RPMI8226 (cell line): Measurements from ENCODE around the gene F8.
"Not testable (repeated sequence)": the region's sequence is repeated elsewhere in the genome, so short reads cannot be mapped to it uniquely, and the experiment has no call there.

Experiments used
- DNase-seq: peaks from one replicate; pipeline ENCODE4 v3.0.0-alpha.2; 2015

The F8 gene

DNA sequence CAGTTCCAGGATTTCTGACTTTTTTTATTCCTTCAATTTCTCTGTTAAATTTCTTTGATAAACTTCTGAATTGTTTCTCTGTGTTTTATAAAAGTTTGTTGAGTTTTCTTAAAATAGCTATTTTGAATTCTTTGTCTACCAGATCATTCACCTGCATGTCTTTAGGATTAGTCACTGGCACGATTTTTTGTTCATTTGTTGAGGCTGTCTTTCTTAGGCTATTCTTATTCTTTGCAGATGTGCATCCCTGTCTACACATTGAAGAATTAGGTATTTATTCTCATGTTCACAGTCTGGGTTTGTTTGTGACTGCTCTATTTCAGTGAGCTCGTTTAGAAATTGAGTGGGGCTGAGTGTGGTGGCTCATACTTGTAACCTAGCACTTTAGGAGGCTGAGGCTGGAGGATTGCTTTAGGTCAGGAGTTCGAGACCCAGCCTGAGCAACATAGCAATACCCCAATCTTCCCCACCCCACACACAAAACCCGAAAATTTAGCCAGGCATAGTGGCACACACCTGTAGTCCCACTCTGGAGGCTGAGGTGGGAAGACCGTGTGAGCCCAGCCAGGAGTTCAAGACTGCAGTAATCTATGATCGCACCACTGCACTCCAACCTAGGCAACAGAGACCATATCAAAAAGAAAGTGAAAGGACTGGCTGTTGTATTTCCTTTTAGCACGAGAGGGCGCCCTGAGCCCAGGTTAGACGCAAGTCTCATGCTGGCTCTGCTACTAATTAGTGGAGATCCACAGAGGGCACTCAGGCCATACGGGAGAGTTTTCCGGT lies 42.0 kb downstream of the F8 start:
- peak; percentile 79 for DNase-seq

- no peak for DNase-seq
Observed at GRCh38 chrX:154979629-154980028, 42.9 kb downstream of the F8 start.

- no peak for DNase-seq
Observed at GRCh38 chrX:154968353-154968752, 54.2 kb downstream of the F8 start.

- DNase-seq: no peak
Observed at GRCh38 chrX:154967603-154968002, 54.9 kb downstream of the F8 start.

DNA sequence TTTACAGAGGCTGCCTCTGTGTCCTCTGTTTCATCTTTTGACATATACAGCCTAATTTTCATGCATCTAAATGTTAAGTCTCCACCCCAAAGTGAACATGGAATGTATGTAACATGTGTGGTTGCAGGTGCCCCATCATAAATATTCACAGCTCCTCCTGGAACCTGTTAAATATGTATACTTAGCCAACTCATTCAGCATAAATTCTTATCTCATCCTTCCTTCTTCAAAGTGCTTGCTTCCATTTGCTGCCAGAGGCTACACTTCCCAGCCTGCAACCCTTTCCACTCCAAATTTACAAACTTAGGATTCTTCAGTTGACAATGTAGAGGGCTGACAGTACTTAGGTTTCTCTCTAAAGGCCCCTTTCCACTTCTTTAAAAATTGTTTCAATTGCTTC lies 60.6 kb downstream of the F8 start:
- DNase-seq: no peak

- not testable (repeated sequence) for DNase-seq
Observed at GRCh38 chrX:154955799-154956198, 66.7 kb downstream of the F8 start.

DNA sequence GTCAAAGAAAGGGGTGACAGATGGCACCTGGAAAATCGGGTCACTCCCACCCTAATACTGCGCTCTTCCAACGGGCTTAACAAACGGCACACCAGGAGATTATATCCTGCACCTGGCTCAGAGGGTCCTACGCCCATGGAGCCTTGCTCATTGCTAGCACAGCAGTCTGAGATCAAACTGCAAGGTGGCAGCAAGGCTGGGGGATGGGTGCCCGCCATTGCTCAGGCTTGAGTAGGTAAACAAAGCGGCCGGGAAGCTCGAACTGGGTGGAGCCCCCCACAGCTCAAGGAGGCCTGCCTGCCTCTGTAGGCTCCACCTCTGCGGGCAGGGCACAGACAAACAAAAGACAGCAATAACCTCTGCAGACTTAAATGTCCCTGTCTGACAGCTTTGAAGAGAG lies 83.3 kb downstream of the F8 start:
- not testable (repeated sequence) for DNase-seq

GRCh38 chrX:154924771-154925170 lies 97.8 kb downstream of the F8 start:
- DNase-seq: not testable (repeated sequence)

- DNase-seq: peak; percentile 39
Observed at GRCh38 chrX:154918060-154918483, 104.5 kb downstream of the F8 start.

- no peak for DNase-seq
Observed at GRCh38 chrX:154914052-154914451, 108.5 kb downstream of the F8 start.

DNA sequence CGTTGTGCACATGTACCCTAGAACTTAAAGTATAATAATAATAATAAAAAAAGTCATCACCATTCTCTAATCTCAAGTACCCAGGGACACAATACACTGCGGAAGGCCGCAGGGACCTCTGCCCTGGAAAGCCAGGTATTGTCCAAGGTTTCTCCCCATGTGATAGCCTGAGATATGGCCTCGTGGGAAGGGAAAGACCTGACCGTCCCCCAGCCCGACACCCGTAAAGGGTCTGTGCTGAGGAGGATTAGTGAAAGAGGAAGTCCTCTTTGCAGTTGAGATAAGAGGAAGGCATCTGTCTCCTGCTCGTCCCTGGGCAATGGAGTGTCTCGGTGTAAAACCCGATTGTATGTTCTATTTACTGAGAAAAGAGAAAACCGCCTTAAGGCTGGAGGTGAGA lies 112.0 kb downstream of the F8 start:
- not testable (repeated sequence) for DNase-seq

- not testable (repeated sequence) for DNase-seq
Observed at GRCh38 chrX:154910048-154910447, 112.5 kb downstream of the F8 start.

DNA sequence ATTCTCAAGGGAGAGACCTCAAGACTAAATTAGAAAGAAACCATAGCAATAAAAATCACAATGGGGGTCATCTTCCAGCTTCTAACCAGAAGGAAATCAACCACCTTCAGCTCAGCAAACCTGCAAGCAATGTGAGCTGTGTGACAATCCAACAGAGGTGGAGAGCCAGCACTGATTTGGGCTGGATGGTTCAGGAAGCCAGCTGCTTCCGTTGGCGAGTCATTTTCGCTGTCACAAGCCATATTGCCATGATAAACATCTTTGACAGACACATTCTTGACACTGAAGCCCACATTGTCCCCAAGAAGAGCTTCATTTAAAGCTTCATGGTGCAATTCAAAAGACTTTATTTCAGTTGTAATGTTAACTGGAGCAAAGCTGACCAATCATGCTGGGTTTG lies 113.7 kb downstream of the F8 start:
- peak; percentile 18 for DNase-seq

GRCh38 chrX:154902408-154902807 lies 120.1 kb downstream of the F8 start:
- no peak for DNase-seq

- no peak for DNase-seq
Observed at GRCh38 chrX:154900323-154900722, 122.2 kb downstream of the F8 start.

DNA sequence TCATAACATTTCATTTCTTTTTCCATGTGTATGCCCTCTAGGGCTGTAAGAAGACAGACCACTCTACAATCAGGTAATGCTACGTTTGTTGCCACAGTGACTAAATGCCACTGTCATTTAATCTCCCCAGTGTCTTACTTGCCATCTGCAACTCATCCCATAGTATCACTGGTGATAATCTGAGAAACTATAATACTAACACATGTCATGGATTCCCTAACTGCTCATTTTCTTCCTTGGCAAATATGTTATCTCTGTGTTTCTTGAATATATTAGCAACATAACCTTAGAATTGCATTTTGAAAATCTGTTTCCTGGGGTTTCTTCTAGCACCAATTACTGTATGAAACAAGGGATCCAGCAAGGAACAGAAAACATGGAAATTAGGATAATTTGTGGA lies 130.2 kb downstream of the F8 start:
- no peak for DNase-seq

GRCh38 chrX:154890990-154891639 lies 131.4 kb downstream of the F8 start:
- DNase-seq: no peak

GRCh38 chrX:154886789-154887221 lies 135.7 kb downstream of the F8 start:
- DNase-seq: not testable (repeated sequence)

GRCh38 chrX:154886069-154886788 lies 136.3 kb downstream of the F8 start, which contains the start of gene F8A1:
Gene F8A1 (plus strand): TSS chrX:154886355. CDS start chrX:154886375, 20 bp downstream.
- DNase-seq: not testable (repeated sequence)

GRCh38 chrX:154885549-154885948 lies 137.0 kb downstream of the F8 start:
- not testable (repeated sequence) for DNase-seq

- not testable (repeated sequence) for DNase-seq
Observed at GRCh38 chrX:154885057-154885456, 137.5 kb downstream of the F8 start.

DNA sequence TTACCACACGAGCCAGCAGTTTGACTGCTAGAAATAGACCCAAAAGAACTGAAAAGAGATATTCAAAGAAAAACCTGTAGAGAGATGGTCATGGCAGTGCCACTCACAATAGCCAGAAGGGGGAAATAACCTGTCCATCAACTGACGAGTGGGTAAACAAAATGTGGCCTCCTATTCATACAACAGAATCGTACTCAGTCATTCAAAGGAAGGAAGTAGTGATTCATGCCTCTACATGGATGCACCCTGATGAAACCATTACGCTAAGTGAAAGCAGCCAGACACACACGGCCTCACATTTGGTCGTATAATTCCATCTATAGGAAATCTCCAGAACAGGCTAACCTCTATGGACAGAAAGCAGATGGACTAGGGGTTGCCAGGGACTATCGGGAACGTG lies 138.5 kb downstream of the F8 start:
- DNase-seq: not testable (repeated sequence)

- no peak for DNase-seq
Observed at GRCh38 chrX:154873329-154873728, 149.2 kb downstream of the F8 start.

DNA sequence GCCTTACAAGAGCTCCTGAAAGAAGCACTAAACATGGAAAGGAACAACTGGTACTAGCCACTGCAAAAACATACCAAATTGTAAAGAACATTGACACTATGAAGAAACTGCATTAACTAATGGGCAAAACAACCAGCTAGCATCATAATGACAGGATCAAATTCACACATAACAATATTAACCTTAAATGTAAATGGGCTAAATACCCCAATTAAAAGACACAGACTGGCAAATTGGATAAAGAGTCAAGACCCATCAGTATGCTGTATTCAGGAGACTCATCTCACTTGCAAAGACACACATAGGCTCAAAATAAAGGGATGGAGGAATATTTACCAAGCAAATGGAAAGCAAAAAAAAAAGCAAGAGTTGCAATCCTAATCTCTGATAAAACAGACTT lies 154.0 kb downstream of the F8 start:
- not testable (repeated sequence) for DNase-seq
